ENCODE measurements around the gene FERMT2.

The FERMT2 gene

DNA sequence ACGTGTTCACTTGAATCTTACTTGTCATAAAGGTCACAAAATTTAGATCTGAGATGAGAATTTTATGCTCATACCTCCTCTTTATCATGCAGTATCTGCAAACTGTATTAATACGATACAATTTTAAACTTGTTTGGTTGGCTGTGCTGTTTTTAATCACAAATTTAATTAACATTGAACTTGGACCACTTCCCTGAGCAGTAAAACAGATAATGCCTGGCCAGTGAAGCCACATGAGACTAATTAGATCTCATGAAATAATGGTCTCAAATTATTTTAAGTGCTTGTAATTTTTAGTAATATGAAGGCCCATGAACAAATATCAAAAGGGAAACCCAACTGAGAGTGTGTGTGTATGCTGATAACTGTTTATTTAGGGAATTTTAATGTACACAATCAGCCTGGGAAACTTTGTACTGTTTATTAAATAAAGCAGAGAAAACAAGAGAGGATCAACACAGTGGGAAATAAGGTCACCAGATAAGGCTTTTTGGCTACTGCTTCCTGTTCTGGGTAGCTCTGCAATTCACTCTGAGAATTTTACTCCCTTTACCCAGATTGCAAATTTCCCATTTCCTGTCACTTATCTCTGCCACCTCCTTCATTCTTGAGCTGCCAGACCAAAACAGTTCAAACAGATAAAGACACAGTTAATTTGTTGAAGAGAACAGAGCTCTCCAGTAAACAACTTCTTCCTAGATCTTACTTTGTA lies 97.9 kb downstream of the FERMT2 start:
- TF ChIP-seq CTCF (IDR thresholded peaks at IDR 0.05; ENCODE audit: low read length, missing control alignments): no peak
- peak; percentile 35 for DNase-seq (ENCODE audit: low read depth)
- H3K4me3 ChIP-seq (replicated peaks; ENCODE audit: low read depth, low read length): no peak overlapping the region

DNA sequence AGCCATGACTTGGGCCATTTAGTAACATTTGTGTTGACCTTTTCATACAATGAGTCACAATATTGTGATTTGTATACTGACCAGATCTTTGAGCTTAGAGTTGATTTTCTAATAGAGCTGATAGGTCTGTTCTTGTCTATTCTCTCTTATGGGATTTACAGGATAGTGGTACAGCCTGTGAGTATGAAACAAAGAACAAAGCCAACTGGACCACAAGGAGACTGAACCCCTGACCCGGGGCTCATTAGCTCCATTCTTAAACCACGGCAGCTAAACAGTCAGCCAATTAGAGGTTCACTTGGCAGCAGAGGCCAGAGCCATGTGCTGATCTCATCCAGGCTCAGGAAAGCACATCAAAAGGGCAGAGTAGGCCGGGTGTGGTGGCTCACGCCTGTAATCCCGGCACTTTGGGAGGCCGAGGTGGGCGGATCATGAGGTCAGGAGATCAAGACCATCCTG lies 100.4 kb downstream of the FERMT2 start:
- TF ChIP-seq CTCF (IDR thresholded peaks at IDR 0.05; ENCODE audit: low read length, missing control alignments): no peak
- DNase-seq (ENCODE audit: low read depth): no peak
- no peak overlapping the region for H3K4me3 ChIP-seq (replicated peaks; ENCODE audit: low read depth, low read length)

DNA sequence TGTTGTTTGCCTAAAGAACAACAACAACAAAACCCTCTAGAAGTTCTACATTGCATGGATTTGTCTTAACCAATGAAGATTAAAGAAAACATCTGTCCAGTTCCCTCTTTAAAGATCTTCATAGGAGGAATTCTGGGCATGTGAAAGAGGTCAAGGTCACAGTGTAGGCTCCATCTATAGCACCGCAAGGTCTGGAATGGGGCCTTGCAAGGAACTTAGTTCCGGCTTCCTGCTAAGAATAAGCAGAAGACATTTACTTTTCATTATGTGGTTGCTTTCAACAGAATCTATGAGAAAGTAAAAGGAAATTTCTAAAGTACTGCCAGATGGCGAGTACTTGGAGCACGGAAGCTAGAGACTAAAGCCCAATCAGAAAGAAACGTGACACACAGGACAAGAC lies 102.2 kb downstream of the FERMT2 start:
- TF ChIP-seq CTCF (IDR thresholded peaks at IDR 0.05; ENCODE audit: low read length, missing control alignments): no peak
- no peak for DNase-seq (ENCODE audit: low read depth)
- no peak overlapping the region for H3K4me3 ChIP-seq (replicated peaks; ENCODE audit: low read depth, low read length)

GRCh38 chr14:52846591-52846990 lies 104.3 kb downstream of the FERMT2 start:
- no peak for TF ChIP-seq CTCF (IDR thresholded peaks at IDR 0.05; ENCODE audit: low read length, missing control alignments)
- DNase-seq (ENCODE audit: low read depth): no peak
- no peak overlapping the region for H3K4me3 ChIP-seq (replicated peaks; ENCODE audit: low read depth, low read length)

GRCh38 chr14:52845081-52845480 lies 105.8 kb downstream of the FERMT2 start:
- TF ChIP-seq CTCF (IDR thresholded peaks at IDR 0.05; ENCODE audit: low read length, missing control alignments): no peak
- no peak overlapping the region for H3K4me3 ChIP-seq (replicated peaks; ENCODE audit: low read depth, low read length)
- no peak for DNase-seq (ENCODE audit: low read depth)

GRCh38 chr14:52844262-52845060 lies 106.4 kb downstream of the FERMT2 start:
- TF ChIP-seq CTCF (IDR thresholded peaks at IDR 0.05; ENCODE audit: low read length, missing control alignments): no peak
- no peak overlapping the region for H3K4me3 ChIP-seq (replicated peaks; ENCODE audit: low read depth, low read length)
- no peak for DNase-seq (ENCODE audit: low read depth)

Measured in fibroblast of pulmonary artery (primary cell).